ENCODE data around the gene SLC17A4. TPM values are rescaled to one million over a fixed set of nuclear protein-coding genes. Genes with fewer than 3 reads are reported as not detected.

SLC17A4 gene
- total RNA-seq, 4 donors from 2014 or later, result not detected

DNA sequence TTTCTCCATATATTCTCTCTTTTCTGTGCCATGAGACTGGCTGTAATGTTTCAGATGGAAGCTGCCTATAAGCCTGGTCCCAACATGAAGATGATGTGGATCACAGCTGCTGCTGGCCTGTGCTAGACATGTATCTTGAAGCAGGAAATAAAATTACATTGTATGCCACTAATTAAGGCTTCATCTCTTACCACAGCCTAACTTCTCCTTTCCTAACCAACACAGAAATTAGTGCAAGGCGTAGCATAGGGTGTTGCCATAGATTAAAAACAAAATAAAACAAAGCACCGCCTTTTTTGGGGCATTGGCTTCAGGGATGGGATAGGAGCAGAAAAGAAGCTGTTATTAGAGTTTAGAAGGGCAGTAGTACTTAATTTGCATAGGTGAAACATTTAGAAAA, 4.7 kb upstream of the SLC17A4 start:
- H3K9me3 ChIP-seq, result no peaks in the 10 kb centered on the region
- H3K4me3 ChIP-seq (replicated peaks in 1 of 3), result no peak overlapping the region
- 89 to 91% methylated on average over 2 of the region's 2 CpGs for WGBS, 2 donors
- intact Hi-C loops (cut with DNase I), result no loop called here
- no peak for TF ChIP-seq POLR2A (IDR thresholded peaks at IDR 0.05)
- TF ChIP-seq, protein P1, sequence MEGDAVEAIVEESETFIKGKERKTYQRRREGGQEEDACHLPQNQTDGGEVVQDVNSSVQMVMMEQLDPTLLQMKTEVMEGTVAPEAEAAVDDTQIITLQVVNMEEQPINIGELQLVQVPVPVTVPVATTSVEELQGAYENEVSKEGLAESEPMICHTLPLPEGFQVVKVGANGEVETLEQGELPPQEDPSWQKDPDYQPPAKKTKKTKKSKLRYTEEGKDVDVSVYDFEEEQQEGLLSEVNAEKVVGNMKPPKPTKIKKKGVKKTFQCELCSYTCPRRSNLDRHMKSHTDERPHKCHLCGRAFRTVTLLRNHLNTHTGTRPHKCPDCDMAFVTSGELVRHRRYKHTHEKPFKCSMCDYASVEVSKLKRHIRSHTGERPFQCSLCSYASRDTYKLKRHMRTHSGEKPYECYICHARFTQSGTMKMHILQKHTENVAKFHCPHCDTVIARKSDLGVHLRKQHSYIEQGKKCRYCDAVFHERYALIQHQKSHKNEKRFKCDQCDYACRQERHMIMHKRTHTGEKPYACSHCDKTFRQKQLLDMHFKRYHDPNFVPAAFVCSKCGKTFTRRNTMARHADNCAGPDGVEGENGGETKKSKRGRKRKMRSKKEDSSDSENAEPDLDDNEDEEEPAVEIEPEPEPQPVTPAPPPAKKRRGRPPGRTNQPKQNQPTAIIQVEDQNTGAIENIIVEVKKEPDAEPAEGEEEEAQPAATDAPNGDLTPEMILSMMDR (IDR thresholded peaks at IDR 0.05), result no peak
- no peak overlapping the region for H3K27ac ChIP-seq
- H3K36me3 ChIP-seq, result no peaks in the 10 kb centered on the region
- no peak for DNase-seq
- H3K27me3 ChIP-seq, result no peaks in the 10 kb centered on the region
- no peaks in the 10 kb centered on the region for H3K4me1 ChIP-seq

DNA sequence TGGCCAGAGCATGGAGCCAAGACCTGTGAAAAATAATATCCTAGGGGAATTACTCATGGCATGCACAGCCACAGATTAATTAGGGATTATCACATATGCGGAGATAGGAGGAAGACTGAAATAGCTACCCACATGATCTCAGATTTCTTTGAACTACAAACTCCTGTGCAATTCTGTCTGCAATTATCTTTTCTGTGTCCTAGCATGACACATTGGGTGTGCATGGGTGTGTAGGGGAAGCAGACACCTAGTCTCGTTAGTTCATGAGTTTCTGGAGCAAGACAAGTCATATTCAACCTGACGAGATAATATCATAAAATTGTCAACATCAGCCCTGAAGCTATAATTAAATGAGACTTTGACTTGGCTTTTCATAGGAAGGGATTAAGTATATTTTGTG, 3.6 kb upstream of the SLC17A4 start:
- Histone ChIP-seq H3K36me3 (no peaks in the 10 kb centered on the region), H3K4me1 (no peaks in the 10 kb centered on the region), H3K27me3 (no peaks in the 10 kb centered on the region), H3K4me3 (replicated peaks in 1 of 3) (no peak overlapping the region), H3K9me3 (no peaks in the 10 kb centered on the region), H3K27ac (no peak overlapping the region)
- TF ChIP-seq POLR2A (IDR thresholded peaks at IDR 0.05), result no peak
- TF ChIP-seq, protein P1 (IDR thresholded peaks at IDR 0.05), result no peak
- WGBS, 2 donors, result 61 to 92% methylated on average over 2 to 3 of the region's 3 CpGs
- DNase-seq, result no peak
- intact Hi-C loops (cut with DNase I), result no loop called here

DNA sequence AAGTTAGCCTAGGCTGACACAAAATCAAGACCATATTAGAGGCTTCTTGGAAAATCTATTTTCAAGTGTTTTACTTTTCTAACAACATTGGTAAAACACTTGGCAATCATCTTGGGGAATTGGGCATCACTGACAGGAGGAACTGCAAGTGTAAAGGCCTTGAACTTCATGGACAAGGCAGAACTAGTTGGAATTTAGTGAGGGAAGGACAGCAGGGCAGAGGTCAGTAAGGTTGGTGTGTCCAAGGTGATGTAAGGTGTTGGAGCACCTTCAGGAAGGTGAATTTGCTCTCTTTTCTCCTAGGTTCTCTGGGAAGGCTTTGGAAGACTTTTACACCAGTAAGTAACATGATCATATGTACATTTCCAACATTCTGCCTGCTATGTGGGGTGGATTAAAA, 1.5 kb upstream of the SLC17A4 start:
- Histone ChIP-seq H3K4me1 (no peaks in the 10 kb centered on the region), H3K36me3 (no peaks in the 10 kb centered on the region), H3K27ac (no peak overlapping the region), H3K27me3 (no peaks in the 10 kb centered on the region), H3K4me3 (replicated peaks in 1 of 3) (no peak overlapping the region), H3K9me3 (no peaks in the 10 kb centered on the region)
- intact Hi-C loops (cut with DNase I), result no loop called here
- no peak for DNase-seq
- TF ChIP-seq POLR2A (IDR thresholded peaks at IDR 0.05), result no peak
- TF ChIP-seq, protein P1 (IDR thresholded peaks at IDR 0.05), result no peak

DNA sequence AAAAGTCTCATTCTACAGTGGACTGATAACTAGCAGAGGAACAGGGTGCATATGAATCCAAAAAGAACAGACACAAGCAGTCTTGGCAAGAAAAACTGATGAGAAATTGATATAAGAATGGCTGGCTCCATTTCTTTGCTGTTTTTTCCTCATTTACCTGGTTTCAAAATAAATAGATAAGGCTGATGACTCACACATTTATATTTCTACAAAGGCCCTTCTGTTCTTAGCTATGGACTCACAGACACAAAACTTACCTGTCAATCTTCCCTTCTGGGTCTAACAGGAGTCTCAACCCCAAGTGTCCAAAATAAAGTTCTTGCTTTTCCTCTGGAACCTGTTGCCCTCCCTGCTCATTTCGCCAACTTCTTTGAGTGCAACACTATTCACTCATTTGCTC, 941 bp downstream of the SLC17A4 start:
- Histone ChIP-seq H3K27me3 (no peaks in the 10 kb centered on the region), H3K27ac (no peak overlapping the region), H3K4me3 (replicated peaks in 1 of 3) (no peak overlapping the region), H3K4me1 (no peaks in the 10 kb centered on the region), H3K36me3 (no peaks in the 10 kb centered on the region), H3K9me3 (no peaks in the 10 kb centered on the region)
- WGBS, 2 donors, result 97 to 100% methylated on average over 1 of the region's 1 CpG
- no peak for DNase-seq
- intact Hi-C loops (cut with DNase I), result no loop called here
- TF ChIP-seq POLR2A (IDR thresholded peaks at IDR 0.05), result no peak

DNA sequence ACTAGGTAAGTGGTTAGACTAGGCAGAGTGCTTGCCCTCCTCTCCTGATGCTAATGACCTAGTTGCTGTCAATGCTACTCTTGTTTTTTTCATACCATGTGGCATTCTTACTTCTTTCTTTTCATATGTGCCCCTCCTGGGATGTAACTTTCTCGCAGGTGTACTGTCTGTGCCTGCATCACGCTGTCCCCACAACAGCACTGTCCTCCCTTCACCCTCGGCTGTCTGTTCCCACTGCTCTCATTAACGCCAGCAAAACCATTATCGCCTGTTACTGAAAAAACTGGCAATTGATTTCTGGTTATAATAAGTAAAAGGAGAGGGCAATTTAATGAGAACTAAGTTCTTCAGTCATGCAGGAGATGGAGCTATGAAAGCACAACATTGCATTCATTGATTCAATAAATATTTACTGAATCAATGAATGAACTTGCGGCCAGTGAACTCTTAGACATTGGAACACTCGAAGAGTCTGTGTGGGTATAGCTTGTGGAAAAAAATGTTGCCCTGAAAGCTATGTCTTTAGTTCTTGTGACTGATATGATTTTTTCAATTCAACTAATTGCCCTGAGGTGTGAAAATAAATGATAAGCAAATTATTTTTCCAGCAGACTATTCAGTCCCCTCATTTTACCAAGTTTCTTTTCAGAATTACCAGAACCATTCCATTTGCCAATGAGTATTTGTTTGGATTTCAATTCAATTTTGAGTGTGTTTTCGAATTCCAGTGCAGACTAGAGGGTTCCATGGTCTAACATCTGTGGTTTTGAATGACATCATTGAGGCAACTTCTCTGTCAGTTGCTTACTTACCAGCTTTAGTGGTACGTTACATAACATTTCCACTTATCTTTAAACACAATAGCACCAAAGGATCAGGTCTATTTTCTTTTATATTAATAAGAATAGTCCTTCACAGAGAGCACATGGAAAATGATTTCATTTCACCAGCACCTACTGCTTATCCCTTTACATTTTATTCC, 2.1 kb downstream of the SLC17A4 start:
- Histone ChIP-seq H3K4me1 (no peaks in the 10 kb centered on the region), H3K36me3 (no peaks in the 10 kb centered on the region), H3K9me3 (no peaks in the 10 kb centered on the region), H3K4me3 (replicated peaks in 1 of 3) (no peak overlapping the region), H3K27ac (no peak overlapping the region), H3K27me3 (no peaks in the 10 kb centered on the region)
- no peak for TF ChIP-seq POLR2A (IDR thresholded peaks at IDR 0.05)
- TF ChIP-seq, protein P1 (IDR thresholded peaks at IDR 0.05), result no peak
- no peak for DNase-seq
- 86 to 87% methylated on average over 9 of the region's 9 CpGs for WGBS, 2 donors
- intact Hi-C loops (cut with DNase I), result no loop called here

Data from thyroid gland (tissue), 4 donors.